IMR-90 (cell line): ENCODE measurements around the gene FAM240A.

Experiments used
- BHLHE40 ChIP-seq: fragments of 150-350 bp; IDR thresholded peaks from 2 replicates; pipeline ENCODE4 v1.6.1; 2016; ENCODE audit warnings: mild to moderate bottlenecking, low read depth, low read length
- CEBPB ChIP-seq: IDR thresholded peaks from 2 replicates; pipeline ENCODE4 v1.6.1; 2012; ENCODE audit warnings: low read depth, low read length, improper control_type of control experiment
- CHD1 ChIP-seq: IDR thresholded peaks from 2 replicates; pipeline ENCODE4 v1.6.1; 2012; ENCODE audit warnings: low read depth, low read length, improper control_type of control experiment
- CTCF ChIP-seq: conservative IDR thresholded peaks from 2 replicates; pipeline ENCODE4 v1.5.1; 2012; ENCODE audit warnings: mild to moderate bottlenecking, low read depth, low read length, improper control_type of control experiment
- MAFK ChIP-seq: IDR thresholded peaks from 2 replicates; pipeline ENCODE4 v1.6.1; 2012; ENCODE audit warnings: low read depth, low read length, improper control_type of control experiment
- POLR2A ChIP-seq: IDR thresholded peaks from 2 replicates; pipeline ENCODE4 v1.6.1; 2012; ENCODE audit warnings: mild to moderate bottlenecking, low read depth, low read length
- RAD21 ChIP-seq: IDR thresholded peaks from 2 replicates; pipeline ENCODE4 v1.6.1; 2012; ENCODE audit warnings: low read length, improper control_type of control experiment
- RFX5 ChIP-seq: IDR thresholded peaks from 2 replicates; pipeline ENCODE4 v1.8.0; 2012; ENCODE audit warnings: low read depth, mild to moderate bottlenecking, low read length, moderate library complexity
- SMC3 ChIP-seq: fragments of 150-350 bp; IDR thresholded peaks from 2 replicates; pipeline ENCODE4 v1.6.1; 2016; ENCODE audit warnings: low read depth, mild to moderate bottlenecking, antibody characterized with exemption, low read length, moderate library complexity
- USF2 ChIP-seq: fragments of 150-350 bp; IDR thresholded peaks from 2 replicates; pipeline ENCODE4 v1.6.1; 2017; ENCODE audit warnings: mild to moderate bottlenecking, antibody characterized with exemption, low read length, low read depth

- no peak for TF ChIP-seq CHD1
- no peak for TF ChIP-seq CTCF
- no peak for TF ChIP-seq POLR2A
- no peak for TF ChIP-seq RFX5
- TF ChIP-seq CEBPB: no peak
- TF ChIP-seq SMC3: no peak
- TF ChIP-seq USF2: no peak
- no peak for TF ChIP-seq RAD21
- no peak for TF ChIP-seq BHLHE40
- no peak for TF ChIP-seq MAFK
Measured at GRCh38 chr3:46664971-46665762, 52.8 kb downstream of the FAM240A start.
